HPDE6-E6E7 (cell line): ENCODE results near the gene MAP10.

Experiments
- DNase-seq: peaks from one replicate; pipeline ENCODE4 v3.0.0; 2011; ENCODE audit warnings: missing footprints; ENCODE audit errors: extremely low spot score

The MAP10 gene

GRCh38 chr1:232854798-232855159 lies 49.6 kb downstream of the MAP10 start:
- DNase-seq = no peak

GRCh38 chr1:232856541-232856940 lies 51.3 kb downstream of the MAP10 start:
- DNase-seq = no peak
